ENCODE results near the gene ETAA1. TPM values are rescaled to one million over a fixed set of nuclear protein-coding genes. Genes with fewer than 3 reads are reported as not detected.

The ETAA1 gene
- total RNA-seq, 1 experiment from 2014 or later = 12.4 TPM

- Histone ChIP-seq H3K27me3 (replicated peaks; ENCODE audit: control insufficient read depth, insufficient read depth, low read length) (no peaks in the 10 kb centered on the region), H3K9me3 (no peaks in the 10 kb centered on the region), H3K4me3 (ENCODE audit: low read depth, low read length) (no peak overlapping the region), H3K36me3 (ENCODE audit: control insufficient read depth, insufficient read depth, low read length) (no peaks in the 10 kb centered on the region), H3K4me1 (peaks cover 19% of the 10 kb centered on the region)
- ChIA-PET CTCF (no interaction called here), POLR2A (no interaction called here)
- Mint-ChIP-seq H3K4me3 (ENCODE audit: unreplicated experiment) (no peak overlapping the region), H3K27ac (ENCODE audit: unreplicated experiment) (no peak overlapping the region), H3K4me1 (ENCODE audit: low read depth, unreplicated experiment) (peaks cover 22% of the 10 kb centered on the region), H3K36me3 (ENCODE audit: insufficient read depth, unreplicated experiment) (peaks cover 5% of the 10 kb centered on the region), H3K27me3 (ENCODE audit: insufficient read depth, unreplicated experiment) (no peaks in the 10 kb centered on the region), H3K9me3 (ENCODE audit: unreplicated experiment) (peaks cover 15% of the 10 kb centered on the region)
- no TSS peak for BruUV-seq (replicated peaks)
- intact Hi-C loops (cut with micrococcal nuclease; ENCODE audit: unreplicated experiment) = loop anchor here (5.0 kb wide), 1 partner anchor 60 kb away; the partner anchor contains the start of gene ETAA1
- DNase-seq = no peak
- TF ChIP-seq CTCF (IDR thresholded peaks at IDR 0.05; ENCODE audit: insufficient read depth in 1 of 2, low read depth in 1 of 2, low read length in 1 of 2, severe bottlenecking in 1 of 2, unreplicated experiment in 1 of 2) = no peak
These were observed 60.6 kb downstream of the ETAA1 start for GRCh38 chr2:67457699-67458098.

- BruUV-seq (replicated peaks) = no TSS peak
- Histone ChIP-seq H3K27me3 (replicated peaks; ENCODE audit: control insufficient read depth, insufficient read depth, low read length) (no peaks in the 10 kb centered on the region), H3K36me3 (ENCODE audit: control insufficient read depth, insufficient read depth, low read length) (no peaks in the 10 kb centered on the region), H3K4me1 (peaks cover 25% of the 10 kb centered on the region), H3K4me3 (ENCODE audit: low read depth, low read length) (no peak overlapping the region), H3K9me3 (no peaks in the 10 kb centered on the region)
- intact Hi-C loops (cut with micrococcal nuclease; ENCODE audit: unreplicated experiment) = loop anchor here (5.0 kb wide), 1 partner anchor 62 kb away; the partner anchor contains the start of gene ETAA1
- H3K4me3 Mint-ChIP-seq (ENCODE audit: unreplicated experiment) = no peak overlapping the region
- no peak overlapping the region for H3K27ac Mint-ChIP-seq (ENCODE audit: unreplicated experiment)
- TF ChIP-seq CTCF (IDR thresholded peaks at IDR 0.05; ENCODE audit: insufficient read depth in 1 of 2, low read depth in 1 of 2, low read length in 1 of 2, severe bottlenecking in 1 of 2, unreplicated experiment in 1 of 2) = no peak
- H3K27me3 Mint-ChIP-seq (ENCODE audit: insufficient read depth, unreplicated experiment) = no peaks in the 10 kb centered on the region
- H3K4me1 Mint-ChIP-seq (ENCODE audit: low read depth, unreplicated experiment) = peaks cover 18% of the 10 kb centered on the region
- DNase-seq = no peak
- ChIA-PET CTCF (no interaction called here), POLR2A (no interaction called here)
- no peaks in the 10 kb centered on the region for H3K36me3 Mint-ChIP-seq (ENCODE audit: insufficient read depth, unreplicated experiment)
- no peaks in the 10 kb centered on the region for H3K9me3 Mint-ChIP-seq (ENCODE audit: unreplicated experiment)
These were observed 62.6 kb downstream of the ETAA1 start for GRCh38 chr2:67459761-67460160.

Measured in Caco-2 (cell line).